ENCODE results near the gene TPCN1. TPM values are rescaled to one million over a fixed set of nuclear protein-coding genes. Genes with fewer than 3 reads are reported as not detected.

TPCN1 gene
- total and polyA plus RNA-seq, 2 of the 13 experiments (the other 11 are each of a cell fraction or from before 2014, with no cell fraction given), result 8.0 to 26.8 TPM

GRCh38 chr12:113239288-113239771 lies 18.1 kb downstream of the TPCN1 start:
- Histone ChIP-seq H3K4me1 (ENCODE audit: insufficient read depth, low read length) (peaks cover 49% of the 10 kb centered on the region), H3K36me3 (replicated peaks in 1 of 2; ENCODE audit: control insufficient read depth in 1 of 2, insufficient read depth in 2 of 2, low read length in 2 of 2) (peaks cover 0 to 4% of the 10 kb centered on the region in 2 experiments; a peak in 3 of 5 replicates), H3K79me2 (ENCODE audit: insufficient read depth, low read length) (no peaks in the 10 kb centered on the region), H3K9me3 (ENCODE audit: low read length) (no peaks in the 10 kb centered on the region), H3K4me3 (replicated peaks in 1 of 3; ENCODE audit: insufficient read depth in 1 of 3, low read depth in 2 of 3, low read length in 3 of 3) (no peak overlapping the region), H2AFZ (ENCODE audit: low read length) (no peak overlapping the region), H3K27me3 (ENCODE audit: control insufficient read depth in 1 of 2, insufficient read depth in 2 of 2, low read length in 2 of 2) (no peaks in the 10 kb centered on the region), H3K9ac (ENCODE audit: insufficient read depth, low read depth, low read length) (no peak overlapping the region), H3K4me2 (ENCODE audit: low read depth, low read length) (no peak overlapping the region), H4K20me1 (ENCODE audit: insufficient read depth, low read length) (no peaks in the 10 kb centered on the region), H3K27ac (ENCODE audit: extremely low read length, insufficient read depth, low read length) (no peak overlapping the region)
- DNase-seq (ENCODE audit: low spot score), result no peak
- in situ Hi-C loops (cut with HindIII; ENCODE audit: extremely low pct_ligation_motif_present, low pct_unique_long_range_greater_than_20kb) (no loop called here), intact Hi-C loops (cut with micrococcal nuclease; ENCODE audit: unreplicated experiment) (no loop called here)
- ChIA-PET POLR2A (interaction anchor here (2.3 to 2.8 kb wide), 2 partner anchors 9 to 17 kb away, joined by 7 to 8 read pairs; no protein-coding TSS in a partner anchor), CTCF (ENCODE audit: low intra/inter-chr PET ratio, low total read pairs) (no interaction called here)
- BruUV-seq (replicated peaks), result no TSS peak
- 89% methylated on average over 2 of the region's 3 CpGs for WGBS (ENCODE audit: low lambda C conversion rate)
- no peak for FAIRE-seq
- no peak for ATAC-seq
- TF ChIP-seq RAD21 (CRISPR knock-in tag; IDR thresholded peaks at IDR 0.05) (no peak), NCOA5 (CRISPR knock-in tag; IDR thresholded peaks at IDR 0.05) (no peak), HDAC6 (IDR thresholded peaks at IDR 0.05; ENCODE audit: low read depth, low read length) (no peak), ZSCAN31 (CRISPR knock-in tag; IDR thresholded peaks at IDR 0.05; ENCODE audit: low read depth) (no peak), ZNF644 (CRISPR knock-in tag; IDR thresholded peaks at IDR 0.05; ENCODE audit: low read depth) (no peak), MIXL1 (CRISPR knock-in tag; IDR thresholded peaks at IDR 0.05) (no peak), NCOA2 (CRISPR knock-in tag; IDR thresholded peaks at IDR 0.05) (no peak), AHR (CRISPR knock-in tag; IDR thresholded peaks at IDR 0.05) (no peak), GFI1 (CRISPR knock-in tag; IDR thresholded peaks at IDR 0.05; ENCODE audit: borderline replicate concordance) (no peak), BCL3 (CRISPR knock-in tag; IDR thresholded peaks at IDR 0.05) (no peak), MED1 (CRISPR knock-in tag; IDR thresholded peaks at IDR 0.05) (no peak)
- TF ChIP-seq, protein P1, sequence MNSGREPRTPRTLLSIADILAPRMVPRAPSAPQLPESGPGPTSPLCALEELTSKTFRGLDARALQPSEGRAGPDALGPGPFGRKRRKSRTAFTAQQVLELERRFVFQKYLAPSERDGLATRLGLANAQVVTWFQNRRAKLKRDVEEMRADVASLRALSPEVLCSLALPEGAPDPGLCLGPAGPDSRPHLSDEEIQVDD (CRISPR knock-in tag; IDR thresholded peaks at IDR 0.05; ENCODE audit: borderline replicate concordance), result no peak
- TF ChIP-seq, protein P2, sequence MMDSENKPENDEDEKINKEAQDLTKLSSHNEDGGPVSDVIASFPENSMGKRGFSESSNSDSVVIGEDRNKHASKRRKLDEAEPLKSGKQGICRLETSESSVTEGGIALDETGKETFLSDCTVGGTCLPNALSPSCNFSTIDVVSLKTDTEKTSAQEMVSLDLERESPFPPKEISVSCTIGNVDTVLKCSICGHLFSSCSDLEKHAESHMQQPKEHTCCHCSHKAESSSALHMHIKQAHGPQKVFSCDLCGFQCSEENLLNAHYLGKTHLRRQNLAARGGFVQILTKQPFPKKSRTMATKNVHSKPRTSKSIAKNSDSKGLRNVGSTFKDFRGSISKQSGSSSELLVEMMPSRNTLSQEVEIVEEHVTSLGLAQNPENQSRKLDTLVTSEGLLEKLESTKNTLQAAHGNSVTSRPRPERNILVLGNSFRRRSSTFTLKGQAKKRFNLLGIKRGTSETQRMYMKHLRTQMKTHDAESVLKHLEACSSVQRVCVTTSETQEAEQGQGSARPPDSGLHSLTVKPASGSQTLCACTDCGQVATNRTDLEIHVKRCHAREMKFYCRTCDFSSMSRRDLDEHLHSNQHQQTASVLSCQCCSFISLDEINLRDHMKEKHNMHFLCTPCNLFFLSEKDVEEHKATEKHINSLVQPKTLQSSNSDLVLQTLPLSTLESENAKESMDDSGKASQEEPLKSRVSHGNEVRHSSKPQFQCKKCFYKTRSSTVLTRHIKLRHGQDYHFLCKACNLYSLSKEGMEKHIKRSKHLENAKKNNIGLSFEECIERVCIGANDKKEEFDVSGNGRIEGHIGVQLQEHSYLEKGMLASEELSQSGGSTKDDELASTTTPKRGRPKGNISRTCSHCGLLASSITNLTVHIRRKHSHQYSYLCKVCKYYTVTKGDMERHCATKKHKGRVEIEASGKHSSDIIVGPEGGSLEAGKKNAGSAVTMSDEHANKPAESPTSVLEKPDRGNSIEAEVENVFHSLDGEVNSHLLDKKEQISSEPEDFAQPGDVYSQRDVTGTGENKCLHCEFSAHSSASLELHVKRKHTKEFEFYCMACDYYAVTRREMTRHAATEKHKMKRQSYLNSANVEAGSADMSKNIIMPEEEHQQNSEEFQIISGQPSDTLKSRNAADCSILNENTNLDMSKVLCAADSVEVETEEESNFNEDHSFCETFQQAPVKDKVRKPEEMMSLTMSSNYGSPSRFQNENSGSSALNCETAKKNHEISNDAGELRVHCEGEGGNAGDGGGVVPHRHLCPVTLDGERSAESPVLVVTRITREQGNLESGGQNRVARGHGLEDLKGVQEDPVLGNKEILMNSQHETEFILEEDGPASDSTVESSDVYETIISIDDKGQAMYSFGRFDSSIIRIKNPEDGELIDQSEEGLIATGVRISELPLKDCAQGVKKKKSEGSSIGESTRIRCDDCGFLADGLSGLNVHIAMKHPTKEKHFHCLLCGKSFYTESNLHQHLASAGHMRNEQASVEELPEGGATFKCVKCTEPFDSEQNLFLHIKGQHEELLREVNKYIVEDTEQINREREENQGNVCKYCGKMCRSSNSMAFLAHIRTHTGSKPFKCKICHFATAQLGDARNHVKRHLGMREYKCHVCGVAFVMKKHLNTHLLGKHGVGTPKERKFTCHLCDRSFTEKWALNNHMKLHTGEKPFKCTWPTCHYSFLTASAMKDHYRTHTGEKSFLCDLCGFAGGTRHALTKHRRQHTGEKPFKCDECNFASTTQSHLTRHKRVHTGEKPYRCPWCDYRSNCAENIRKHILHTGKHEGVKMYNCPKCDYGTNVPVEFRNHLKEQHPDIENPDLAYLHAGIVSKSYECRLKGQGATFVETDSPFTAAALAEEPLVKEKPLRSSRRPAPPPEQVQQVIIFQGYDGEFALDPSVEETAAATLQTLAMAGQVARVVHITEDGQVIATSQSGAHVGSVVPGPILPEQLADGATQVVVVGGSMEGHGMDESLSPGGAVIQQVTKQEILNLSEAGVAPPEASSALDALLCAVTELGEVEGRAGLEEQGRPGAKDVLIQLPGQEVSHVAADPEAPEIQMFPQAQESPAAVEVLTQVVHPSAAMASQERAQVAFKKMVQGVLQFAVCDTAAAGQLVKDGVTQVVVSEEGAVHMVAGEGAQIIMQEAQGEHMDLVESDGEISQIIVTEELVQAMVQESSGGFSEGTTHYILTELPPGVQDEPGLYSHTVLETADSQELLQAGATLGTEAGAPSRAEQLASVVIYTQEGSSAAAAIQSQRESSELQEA (CRISPR knock-in tag; IDR thresholded peaks at IDR 0.05; ENCODE audit: not compliant biosample characterization), result no peak
- TF ChIP-seq, protein P3, sequence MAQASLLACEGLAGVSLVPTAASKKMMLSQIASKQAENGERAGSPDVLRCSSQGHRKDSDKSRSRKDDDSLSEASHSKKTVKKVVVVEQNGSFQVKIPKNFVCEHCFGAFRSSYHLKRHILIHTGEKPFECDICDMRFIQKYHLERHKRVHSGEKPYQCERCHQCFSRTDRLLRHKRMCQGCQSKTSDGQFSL (CRISPR knock-in tag; IDR thresholded peaks at IDR 0.05), result no peak
